ENCODE data around the gene FXYD6.

- TF ChIP-seq CTCF (IDR thresholded peaks at IDR 0.05) (no peak), POLR2AphosphoS5 (IDR thresholded peaks at IDR 0.05; ENCODE audit: low read depth, low read length) (no peak), SIN3A (IDR thresholded peaks at IDR 0.05; ENCODE audit: borderline replicate concordance, insufficient read depth, low read depth, low read length) (no peak), REST (IDR thresholded peaks at IDR 0.05; ENCODE audit: insufficient read depth in 1 of 2, low read depth in 2 of 2, low read length in 1 of 2) (no peak)
Measured at GRCh38 chr11:117870103-117870952, 6.1 kb downstream of the FXYD6 start.

All from Panc1 (cell line).